Fibroblast of lung (primary cell): Measurements from ENCODE around the gene C6orf52. TPM values are rescaled to one million over a fixed set of nuclear protein-coding genes. Genes with fewer than 3 reads are reported as not detected.
"Not testable (repeated sequence)": the region's sequence is repeated elsewhere in the genome, so short reads cannot be mapped to it uniquely, and the experiment has no call there.

Experiments used
- DNase-seq, 2 donors: peaks; one replicate each; pipeline versions ENCODE4 v3.0.0 to v3.0.0-alpha.2; 2010; ENCODE audit warnings: low read depth in 2 of 2
- H2AFZ ChIP-seq: 2 replicates; pipeline ENCODE4 v1.5.1; 2012; ENCODE audit warnings: low read length, control low read depth, inconsistent platforms
- H3K27ac ChIP-seq: 2 replicates; pipeline ENCODE4 v1.5.1; 2011; ENCODE audit warnings: low read length, control low read depth; ENCODE audit not compliant: insufficient read depth
- H3K27me3 ChIP-seq: 2 replicates; pipeline ENCODE4 v1.5.1; 2011; ENCODE audit warnings: mild to moderate bottlenecking, low read length; ENCODE audit not compliant: control insufficient read depth, insufficient read depth
- H3K36me3 ChIP-seq: 2 replicates; pipeline ENCODE4 v1.5.1; 2011; ENCODE audit warnings: low read length; ENCODE audit not compliant: control insufficient read depth, insufficient read depth
- H3K4me1 ChIP-seq: 2 replicates; pipeline ENCODE4 v1.5.1; 2011; ENCODE audit warnings: low read length; ENCODE audit not compliant: control insufficient read depth, insufficient read depth; ENCODE audit errors: extremely low read depth
- H3K4me2 ChIP-seq: 2 replicates; pipeline ENCODE4 v1.5.1; 2011; ENCODE audit warnings: low read length, control low read depth; ENCODE audit not compliant: insufficient read depth; ENCODE audit errors: extremely low read depth
- H3K4me3 ChIP-seq, 4 experiments: fragments of 200-600 bp in 1 of 4; sonication (generic) in 1 of 4; replicated peaks in 1 of 4; 2 replicates each; pipeline ENCODE4 v1.5.1; 2011 to 2016; ENCODE audit warnings: low read length in 4 of 4, low read depth in 3 of 4, mild to moderate bottlenecking in 3 of 4, control low read depth in 2 of 4, inconsistent platforms in 1 of 4, mixed read lengths in 1 of 4; ENCODE audit not compliant: insufficient read depth in 1 of 4; ENCODE audit errors: control extremely low read depth in 1 of 4
- H3K79me2 ChIP-seq: 2 replicates; pipeline ENCODE4 v1.5.1; 2012; ENCODE audit warnings: mild to moderate bottlenecking, low read length, inconsistent platforms; ENCODE audit not compliant: control insufficient read depth, insufficient read depth
- H3K9ac ChIP-seq: 2 replicates; pipeline ENCODE4 v1.5.1; 2011; ENCODE audit warnings: mild to moderate bottlenecking, low read length, control low read depth; ENCODE audit not compliant: insufficient read depth
- H3K9me3 ChIP-seq: 2 replicates; pipeline ENCODE4 v1.5.1; 2012; ENCODE audit warnings: low read depth, low read length; ENCODE audit not compliant: control insufficient read depth, insufficient read depth
- H4K20me1 ChIP-seq: 2 replicates; pipeline ENCODE4 v1.5.1; 2011; ENCODE audit warnings: low read length; ENCODE audit not compliant: control insufficient read depth, insufficient read depth; ENCODE audit errors: extremely low read depth
- EZH2 ChIP-seq: IDR thresholded peaks from 2 replicates; pipeline ENCODE4 v1.5.1; 2012; ENCODE audit warnings: low read length, control low read depth, mild to moderate bottlenecking; ENCODE audit errors: missing control alignments
- polyA plus RNA-seq, 2 donors: library from polyadenylated mRNA; depleted of rRNA in 1 of 2; stranded (reverse) in 1 of 2; unstranded in 1 of 2; fragments of >200 nt; gene quantifications; 2 replicates each; pipeline ENCODE4 v1.2.1, GENCODE V29; 2011 to 2012; ENCODE audit warnings: missing spikeins in 1 of 2
- total RNA-seq: library from RNA; depleted of rRNA; stranded (reverse); fragments of >200 nt; gene quantifications from 2 replicates; pipeline ENCODE4 v1.2.1, GENCODE V29; 2014
- TF ChIP-seq, protein P1 (sequence below), 2 donors: IDR thresholded peaks in 1 of 2; conservative IDR thresholded peaks in 1 of 2; 1 replicate in 1 of 2; 2 replicates in 1 of 2; pipeline ENCODE4 v1.5.1; 2011 to 2012; ENCODE audit warnings: low read length in 2 of 2, control low read depth in 1 of 2, inconsistent platforms in 1 of 2, low read depth in 1 of 2, mild to moderate bottlenecking in 1 of 2

The C6orf52 gene
- total and polyA plus RNA-seq, 2 donors (not counting 1 experiment from before 2014, with no cell fraction given) = 0.26 to 0.33 TPM

GRCh38 chr6:10722570-10722819 is 28.1 kb upstream of the C6orf52 start:
- DNase-seq = no peak
- Histone ChIP-seq H3K36me3 (peaks cover 2% of the 10 kb centered on the region), H3K9me3 (no peaks in the 10 kb centered on the region), H2AFZ (peak overlapping the region; percentile 93), H3K27ac (peak overlapping the region; percentile 83), H4K20me1 (no peaks in the 10 kb centered on the region), H3K27me3 (no peaks in the 10 kb centered on the region), H3K9ac (peak overlapping the region; percentile 40), H3K4me3 (peak overlapping the region; percentile 69 to 91 (median 82)), H3K79me2 (peaks cover 13% of the 10 kb centered on the region), H3K4me2 (peak overlapping the region; percentile 86), H3K4me1 (no peaks in the 10 kb centered on the region)
- TF ChIP-seq, protein P1, sequence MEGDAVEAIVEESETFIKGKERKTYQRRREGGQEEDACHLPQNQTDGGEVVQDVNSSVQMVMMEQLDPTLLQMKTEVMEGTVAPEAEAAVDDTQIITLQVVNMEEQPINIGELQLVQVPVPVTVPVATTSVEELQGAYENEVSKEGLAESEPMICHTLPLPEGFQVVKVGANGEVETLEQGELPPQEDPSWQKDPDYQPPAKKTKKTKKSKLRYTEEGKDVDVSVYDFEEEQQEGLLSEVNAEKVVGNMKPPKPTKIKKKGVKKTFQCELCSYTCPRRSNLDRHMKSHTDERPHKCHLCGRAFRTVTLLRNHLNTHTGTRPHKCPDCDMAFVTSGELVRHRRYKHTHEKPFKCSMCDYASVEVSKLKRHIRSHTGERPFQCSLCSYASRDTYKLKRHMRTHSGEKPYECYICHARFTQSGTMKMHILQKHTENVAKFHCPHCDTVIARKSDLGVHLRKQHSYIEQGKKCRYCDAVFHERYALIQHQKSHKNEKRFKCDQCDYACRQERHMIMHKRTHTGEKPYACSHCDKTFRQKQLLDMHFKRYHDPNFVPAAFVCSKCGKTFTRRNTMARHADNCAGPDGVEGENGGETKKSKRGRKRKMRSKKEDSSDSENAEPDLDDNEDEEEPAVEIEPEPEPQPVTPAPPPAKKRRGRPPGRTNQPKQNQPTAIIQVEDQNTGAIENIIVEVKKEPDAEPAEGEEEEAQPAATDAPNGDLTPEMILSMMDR (conservative IDR thresholded peaks at IDR 0.05 in 1 of 2, IDR thresholded peaks at IDR 0.05 in 1 of 2; ENCODE audit: low read depth in 1 of 2, low read length in 2 of 2) = no peak
- TF ChIP-seq EZH2 = no peak

- Histone ChIP-seq H3K4me1 (no peaks in the 10 kb centered on the region), H3K27me3 (no peaks in the 10 kb centered on the region), H3K9me3 (no peaks in the 10 kb centered on the region), H3K79me2 (peaks cover 13% of the 10 kb centered on the region), H2AFZ (peak overlapping the region; percentile 93), H3K27ac (peak overlapping the region; percentile 83), H4K20me1 (no peaks in the 10 kb centered on the region), H3K4me2 (peak overlapping the region; percentile 86), H3K36me3 (peaks cover 2% of the 10 kb centered on the region), H3K9ac (peak overlapping the region; percentile 40), H3K4me3 (peak overlapping the region; percentile 69 to 91 (median 82))
- TF ChIP-seq, protein P1 (conservative IDR thresholded peaks at IDR 0.05 in 1 of 2, IDR thresholded peaks at IDR 0.05 in 1 of 2; ENCODE audit: low read depth in 1 of 2, low read length in 2 of 2) = no peak
- no peak for TF ChIP-seq EZH2
- no peak for DNase-seq
Observed at GRCh38 chr6:10721850-10722569, 27.6 kb upstream of the C6orf52 start.

- peak overlapping the region; percentile 42 for H3K4me2 ChIP-seq
- H2AFZ ChIP-seq = peak overlapping the region; percentile 16
- not testable (repeated sequence) for H3K9me3 ChIP-seq, DNase-seq, H4K20me1 ChIP-seq, H3K4me1 ChIP-seq, H3K27ac ChIP-seq, H3K27me3 ChIP-seq, H3K9ac ChIP-seq, H3K36me3 ChIP-seq
- H3K79me2 ChIP-seq = peaks cover 13% of the 10 kb centered on the region
- peak overlapping the region in 2 of 4 experiments; percentile 10 to 67 for H3K4me3 ChIP-seq
Observed at GRCh38 chr6:10720960-10721849, 26.8 kb upstream of the C6orf52 start.
